ENCODE measurements around the gene EID3. TPM values are rescaled to one million over a fixed set of nuclear protein-coding genes. Genes with fewer than 3 reads are reported as not detected.

The EID3 gene
- total and polyA plus RNA-seq, 9 of the 15 experiments (the other 6 are each of a cell fraction or from before 2014, with no cell fraction given): 0.07 to 3.5 (median 0.42) TPM

GRCh38 chr12:104323899-104324298 lies 20.4 kb downstream of the EID3 start:
- H3K9ac ChIP-seq (ENCODE audit: insufficient read depth in 1 of 2, low read depth in 2 of 2, low read length in 2 of 2): no peak overlapping the region
- no peaks in the 10 kb centered on the region for H3K79me2 ChIP-seq (ENCODE audit: control insufficient read depth, insufficient read depth, low read length)
- BruUV-seq (replicated peaks): no TSS peak
- intact Hi-C loops (cut with micrococcal nuclease): no loop called here
- ChIA-PET CTCF (ENCODE audit: low intra/inter-chr PET ratio) (no interaction called here), POLR2A (no interaction called here)
- FAIRE-seq (no peak), ATAC-seq (no peak), DNase-seq (ENCODE audit: extremely low read depth in 1 of 4, low spot score in 3 of 4) (no peak)
- H3K9me3 ChIP-seq (replicated peaks; ENCODE audit: control insufficient read depth, insufficient read depth, low read depth, low read length): no peaks in the 10 kb centered on the region
- WGBS (ENCODE audit: insufficient coverage, low coverage, missing lambda C conversion rate): 100% methylated on average over 1 of the region's 1 CpG
- H3K27me3 ChIP-seq (ENCODE audit: control insufficient read depth in 2 of 2, insufficient read depth in 2 of 2, low read length in 2 of 2): no peaks in the 10 kb centered on the region
- no peak overlapping the region for H3K27ac ChIP-seq (ENCODE audit: extremely low read depth, low read depth, low read length)
- in situ Hi-C loops (cut with MboI): no loop called here
- no peak overlapping the region for H3K4me3 ChIP-seq
- H3K4me1 ChIP-seq (replicated peaks in 1 of 2; ENCODE audit: control insufficient read depth in 2 of 2, insufficient read depth in 2 of 2, low read length in 2 of 2): no peaks in the 10 kb centered on the region
- no peak overlapping the region for H2AFZ ChIP-seq (ENCODE audit: low read depth, low read length)
- no peak overlapping the region for H3K4me2 ChIP-seq (ENCODE audit: insufficient read depth, low read length)
- H3K36me3 ChIP-seq (ENCODE audit: control insufficient read depth, insufficient read depth, low read length): peaks cover 85% of the 10 kb centered on the region
- no peaks in the 10 kb centered on the region for H4K20me1 ChIP-seq (replicated peaks; ENCODE audit: control insufficient read depth, insufficient read depth, low read length)
- no peaks in the 10 kb centered on the region for H3K9me1 ChIP-seq (ENCODE audit: control insufficient read depth, insufficient read depth, low read length)
- TF ChIP-seq ZNF695 (CRISPR knock-in tag; IDR thresholded peaks at IDR 0.05) (no peak), ZNF324 (CRISPR knock-in tag; IDR thresholded peaks at IDR 0.05) (no peak), HNRNPL (IDR thresholded peaks at IDR 0.05; ENCODE audit: low read depth, low read length) (no peak), FIP1L1 (IDR thresholded peaks at IDR 0.05; ENCODE audit: low read depth, low read length, poor library complexity, severe bottlenecking) (no peak), ZNF41 (CRISPR knock-in tag; conservative IDR thresholded peaks at IDR 0.05) (no peak), ZNF263 (CRISPR knock-in tag; IDR thresholded peaks at IDR 0.05; ENCODE audit: borderline replicate concordance) (no peak), CLOCK (CRISPR knock-in tag; IDR thresholded peaks at IDR 0.05; ENCODE audit: borderline replicate concordance) (no peak), TRIM25 (IDR thresholded peaks at IDR 0.05; ENCODE audit: borderline replicate concordance) (no peak), ATF3 (IDR thresholded peaks at IDR 0.05) (no peak), ATF3 (CRISPR knock-in tag; conservative IDR thresholded peaks at IDR 0.05) (no peak), ADNP (tag; IDR thresholded peaks at IDR 0.05) (no peak), POLR3G (IDR thresholded peaks at IDR 0.05; ENCODE audit: extremely low read depth, insufficient read length, insufficient replicate concordance) (no peak), PTBP1 (IDR thresholded peaks at IDR 0.05; ENCODE audit: low read depth, low read length) (no peak), CHAMP1 (IDR thresholded peaks at IDR 0.05) (no peak), ZSCAN32 (CRISPR knock-in tag; IDR thresholded peaks at IDR 0.05) (no peak), POLR2AphosphoS2 (IDR thresholded peaks at IDR 0.05; ENCODE audit: low read length) (no peak), XRCC5 (IDR thresholded peaks at IDR 0.05; ENCODE audit: low read depth, low read length) (no peak)
